GM21447 (cell line): ENCODE measurements around the gene PEX7.
"Not testable (repeated sequence)": the region's sequence is repeated elsewhere in the genome, so short reads cannot be mapped to it uniquely, and the experiment has no call there.

Experiments
- ATAC-seq: cut with Tn5 transposase; IDR thresholded peaks from one replicate; pipeline ENCODE4 v1.9.1; 2021; ENCODE audit not compliant: unreplicated experiment

Gene PEX7

DNA sequence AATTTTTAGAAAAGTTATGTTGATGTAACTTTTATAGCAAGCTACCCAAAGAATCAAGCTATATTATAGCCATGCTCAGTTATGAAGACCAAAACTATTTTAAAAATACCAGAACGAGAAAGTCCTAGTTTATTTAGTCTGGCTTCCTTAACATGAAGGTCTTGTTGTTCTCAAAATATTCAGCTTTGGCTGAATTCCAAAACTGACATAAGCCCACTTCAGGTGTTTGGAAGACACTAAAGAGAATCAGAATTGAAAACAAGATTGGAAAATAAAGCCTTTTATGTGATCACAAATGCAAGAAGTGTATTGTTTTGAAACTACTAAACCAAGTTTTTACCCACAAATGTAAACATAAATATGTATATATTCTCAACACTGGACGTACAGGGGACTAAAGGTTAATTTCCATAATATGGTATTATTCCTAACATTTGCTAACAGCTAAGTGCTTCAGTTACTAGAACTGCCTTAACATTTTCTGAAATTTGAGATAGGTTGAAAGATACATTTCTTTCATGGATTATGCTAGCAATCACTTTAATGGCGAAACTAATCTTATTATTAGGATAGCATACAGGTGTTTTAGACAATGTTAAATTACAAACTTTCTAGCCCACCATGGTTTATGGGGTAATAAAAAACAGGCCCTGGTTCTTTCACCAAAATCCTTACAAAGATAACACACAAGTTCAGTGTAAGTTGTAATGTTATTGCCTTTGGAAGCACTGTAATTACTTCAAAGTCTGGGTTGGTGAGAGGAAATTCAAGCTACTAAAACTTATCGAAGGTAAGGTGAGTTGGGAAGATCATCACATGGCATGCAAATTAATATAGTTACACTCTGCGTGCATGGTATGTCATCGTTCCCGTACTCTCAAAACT lies 31.7 kb upstream of the PEX7 start:
- no peak for ATAC-seq

DNA sequence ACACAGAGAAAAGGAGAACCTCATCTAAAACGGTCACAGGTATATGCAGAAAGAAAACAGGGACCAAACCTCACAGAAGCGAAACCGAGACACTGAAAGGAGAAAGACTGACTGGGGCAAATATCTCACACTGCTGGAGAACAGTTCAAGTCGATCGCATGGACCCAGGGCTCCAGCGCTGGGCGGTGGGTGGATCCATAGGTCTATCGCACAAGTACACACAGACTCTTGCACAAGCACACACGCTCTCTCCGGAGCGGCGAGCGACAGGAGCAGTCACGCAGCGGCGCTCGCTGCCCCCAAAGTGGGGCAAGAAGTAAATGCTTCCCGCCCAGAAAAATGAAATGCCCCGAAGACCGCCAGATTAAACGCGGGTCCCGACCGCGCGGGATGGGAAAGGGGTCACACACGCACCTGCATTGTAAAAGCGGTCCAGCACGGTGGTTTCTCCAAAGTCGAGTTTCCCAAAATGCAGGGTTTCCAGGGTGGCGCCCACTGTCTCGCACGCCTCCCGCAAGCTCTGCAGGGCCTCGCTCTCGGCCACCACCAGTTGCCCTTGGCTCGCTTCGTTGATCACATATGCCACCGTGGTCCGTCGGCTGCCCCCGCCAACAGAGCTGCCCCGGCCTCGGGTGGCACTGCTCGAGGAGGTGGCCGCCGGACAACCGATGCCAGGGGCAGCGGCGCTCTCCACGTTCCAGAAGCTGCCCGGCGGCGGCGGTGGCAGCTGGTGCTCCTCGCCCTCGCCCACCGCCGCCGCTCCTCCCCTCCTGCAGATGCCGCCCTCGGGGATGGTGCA lies 30.9 kb upstream of the PEX7 start:
- peak; percentile 43 for ATAC-seq

DNA sequence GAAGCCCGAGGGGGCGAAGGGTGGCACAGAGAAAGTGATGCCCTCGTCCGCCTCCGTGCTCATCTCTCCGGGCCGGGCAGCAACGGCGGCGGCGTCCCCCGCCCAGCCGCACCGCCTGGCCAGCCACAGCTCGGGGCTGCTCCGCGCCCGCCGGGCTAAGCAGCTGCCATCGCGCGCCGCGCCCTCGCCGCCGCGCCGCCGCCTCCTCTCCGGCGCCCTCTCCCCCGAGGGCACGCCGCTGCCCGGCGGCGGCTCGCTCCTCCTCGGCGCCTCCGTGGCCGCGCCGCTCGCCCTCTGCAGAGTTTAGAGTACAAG lies 30.3 kb upstream of the PEX7 start:
- ATAC-seq = no peak

DNA sequence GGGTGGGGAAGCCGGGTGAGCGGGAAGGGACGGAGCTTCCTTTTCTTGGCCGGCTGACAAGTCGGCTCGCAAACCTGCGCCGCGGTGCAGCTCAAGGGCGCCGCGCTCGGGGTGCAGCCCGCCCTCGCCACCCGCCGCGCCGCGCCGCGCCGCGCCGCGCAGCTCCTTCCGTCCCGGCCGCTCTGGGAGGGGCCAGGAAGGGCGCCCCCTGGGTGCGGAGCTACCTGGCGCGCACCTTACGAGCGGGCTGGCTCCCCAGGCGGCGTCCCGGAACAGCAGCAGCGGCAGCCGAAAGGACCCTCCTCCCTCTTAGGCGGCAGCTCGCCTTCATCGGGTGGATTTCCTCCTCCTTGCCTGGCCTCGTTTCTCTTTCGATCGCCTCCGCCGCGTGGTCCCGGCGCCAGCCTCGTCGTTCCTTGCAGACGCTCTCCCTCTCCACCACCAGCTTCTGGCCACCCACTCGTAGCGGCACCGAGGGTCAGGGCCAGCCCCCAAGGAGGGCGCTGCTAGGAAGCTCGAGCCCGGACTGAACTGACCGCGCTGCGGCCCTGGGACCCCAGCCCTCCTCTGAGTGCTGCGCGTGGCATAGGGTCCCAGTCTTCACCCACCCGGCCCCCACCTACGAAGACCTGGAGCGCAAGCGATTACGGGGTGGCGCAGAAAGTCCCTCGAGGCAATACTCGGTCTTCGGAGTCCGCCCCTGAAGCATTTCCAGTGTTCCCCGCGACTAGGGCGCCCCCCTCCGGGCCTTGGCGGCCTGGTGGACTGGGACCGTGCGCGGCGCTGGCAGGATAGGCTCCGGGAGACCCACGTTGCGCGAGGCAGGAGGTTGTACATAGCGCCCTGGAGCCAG lies 29.8 kb upstream of the PEX7 start, which contains the start of gene MAP3K5:
TSS of gene MAP3K5 (minus strand) at position 68 of the 853 bp plus-strand sequence. CDS start 320 bp downstream, outside the sequence.
- peak; percentile 54 for ATAC-seq

DNA sequence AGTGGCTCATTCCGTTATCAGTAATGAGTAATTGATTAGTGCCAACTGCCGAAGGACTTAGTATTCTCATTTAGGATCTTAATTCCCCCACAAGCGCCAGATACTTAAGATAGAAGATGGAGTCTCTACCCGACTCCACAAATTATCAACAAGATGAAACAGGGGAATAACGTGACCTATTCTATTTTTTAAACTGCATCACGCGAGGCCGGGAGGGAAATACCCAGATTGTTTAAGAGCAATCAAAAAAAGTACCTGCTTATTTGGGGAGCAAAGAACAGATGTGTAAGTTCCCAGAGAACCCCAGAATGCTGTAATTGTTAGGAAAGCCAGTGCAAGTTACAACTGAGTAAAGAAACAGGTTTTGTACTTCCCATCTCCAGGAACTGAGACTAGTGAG lies 29.0 kb upstream of the PEX7 start:
- ATAC-seq = no peak

DNA sequence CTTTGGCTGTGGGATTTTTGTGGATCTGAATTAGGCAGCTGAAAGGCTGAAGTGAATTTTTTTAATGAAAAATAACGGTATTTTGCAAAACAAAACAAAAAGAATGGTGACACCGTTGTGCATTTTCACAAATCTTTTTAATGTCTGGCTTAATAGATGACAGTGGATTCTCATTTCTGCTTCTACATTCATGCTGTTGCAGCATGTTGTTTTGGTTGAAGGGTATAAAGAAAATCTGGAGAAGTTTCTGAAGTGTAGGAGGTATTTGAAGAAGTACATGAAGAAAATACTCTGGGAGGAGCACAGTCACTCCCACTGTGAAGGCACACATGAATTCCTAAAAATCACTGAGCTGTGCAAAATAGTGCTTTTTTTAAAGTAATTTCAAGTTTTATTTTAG lies 27.0 kb upstream of the PEX7 start:
- no peak for ATAC-seq

DNA sequence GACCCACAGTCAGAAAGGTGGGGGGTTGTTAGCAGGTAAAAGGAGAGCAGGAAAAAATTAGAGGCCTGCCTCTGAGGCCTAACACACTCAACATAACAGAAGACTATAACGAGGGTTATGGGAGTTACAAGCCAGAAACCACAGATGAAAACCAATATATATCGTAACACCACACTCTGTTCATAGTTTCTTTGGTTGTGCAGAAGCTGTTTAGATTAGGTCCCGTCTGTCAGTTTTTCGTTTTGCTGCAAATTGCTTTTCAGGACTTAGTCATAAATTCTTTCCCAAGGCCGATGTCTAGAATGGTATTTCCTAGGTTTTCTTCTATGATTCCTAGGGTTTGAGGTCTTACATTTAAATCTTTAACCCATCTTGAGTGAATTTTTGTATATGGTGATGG lies 26.4 kb upstream of the PEX7 start:
- no peak for ATAC-seq

DNA sequence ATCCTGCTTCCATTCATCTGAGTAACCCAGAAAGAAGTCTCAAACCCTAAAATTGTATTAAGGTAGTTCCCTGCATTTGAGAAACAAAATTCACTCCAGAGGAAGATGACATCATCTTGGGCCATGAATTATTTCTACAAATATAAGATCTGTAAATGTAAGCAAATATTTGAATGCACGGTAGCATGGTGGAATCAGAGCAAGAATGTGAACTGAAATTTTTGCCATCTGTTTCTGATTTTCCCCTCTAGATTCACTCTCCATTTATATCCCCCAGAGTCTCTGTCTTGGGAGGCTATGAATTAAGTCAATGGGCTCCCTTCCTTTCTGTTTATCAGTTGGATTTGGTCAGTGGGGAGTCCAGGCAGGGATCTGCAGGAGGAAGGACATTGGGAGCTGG lies 24.3 kb upstream of the PEX7 start:
- ATAC-seq = no peak

DNA sequence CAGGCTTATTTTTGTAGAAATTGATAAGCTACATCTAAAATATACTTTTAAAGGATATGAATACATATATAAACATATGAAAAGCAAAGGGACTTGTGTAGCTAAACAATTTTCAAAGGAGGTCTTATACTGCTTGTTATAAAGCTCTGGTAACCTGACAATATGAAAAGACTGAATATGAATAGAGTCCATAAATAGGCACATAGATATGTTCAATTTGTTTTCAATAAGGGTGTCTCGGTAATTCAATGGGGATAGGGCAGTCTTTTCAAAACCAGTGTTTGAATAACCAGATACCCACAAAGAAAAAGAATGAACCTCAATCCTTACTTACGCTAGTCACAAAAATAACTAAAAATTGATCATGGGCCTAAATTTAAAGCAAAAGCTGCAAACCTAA lies 20.8 kb upstream of the PEX7 start:
- no peak for ATAC-seq

DNA sequence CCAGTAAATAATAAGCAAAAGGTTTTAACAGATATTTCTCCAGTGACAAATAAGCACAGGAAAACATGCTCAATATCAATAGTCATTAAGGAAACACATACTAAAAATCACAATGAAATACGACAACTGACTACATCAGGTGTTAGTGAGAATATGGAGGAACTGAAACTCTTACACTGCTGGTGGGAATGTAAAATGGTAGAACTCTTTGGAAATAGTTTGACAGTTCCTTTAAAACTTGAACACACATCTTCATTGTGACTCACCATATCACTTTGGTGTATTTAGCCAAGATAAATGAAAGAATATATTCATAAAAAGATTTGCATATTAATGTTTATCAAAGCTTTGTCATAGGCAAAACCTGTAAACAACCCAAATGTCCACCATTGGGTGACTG lies 18.8 kb upstream of the PEX7 start:
- ATAC-seq = no peak

DNA sequence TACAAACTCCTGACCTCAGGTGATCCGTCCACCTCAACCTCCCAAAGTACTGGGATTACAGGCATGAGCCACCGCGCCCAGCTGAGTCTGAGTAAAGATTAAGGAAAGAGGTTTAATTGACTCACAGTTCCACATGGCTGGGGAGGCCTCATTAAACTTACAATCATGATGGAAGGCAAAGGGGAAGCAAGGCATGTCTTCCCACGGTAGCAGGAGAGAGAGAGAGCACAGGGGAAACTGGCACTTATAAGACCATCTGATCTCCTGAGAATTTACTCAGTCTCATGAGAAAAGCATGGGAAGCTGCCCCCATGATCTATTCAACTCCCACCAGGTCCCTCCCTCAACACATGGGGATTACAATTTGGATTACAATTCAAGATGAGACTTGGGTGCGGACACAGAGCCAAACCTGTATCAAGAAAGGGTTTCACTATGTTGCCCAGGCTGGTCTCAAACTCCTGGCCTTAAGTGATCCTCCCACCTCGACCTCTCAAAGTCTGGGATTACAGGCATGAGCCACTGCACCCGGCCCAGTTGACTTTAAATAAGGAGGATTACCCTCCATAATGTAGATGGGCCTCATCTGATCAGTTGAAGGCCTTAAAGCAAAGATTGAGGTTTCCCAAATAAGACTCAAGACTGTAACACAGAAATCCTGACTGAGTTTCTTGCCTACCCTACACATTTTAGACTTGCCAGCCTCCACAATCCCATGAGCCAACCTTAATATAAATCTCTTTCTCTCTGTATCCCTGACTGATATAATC lies 13.1 kb upstream of the PEX7 start:
- ATAC-seq = no peak

DNA sequence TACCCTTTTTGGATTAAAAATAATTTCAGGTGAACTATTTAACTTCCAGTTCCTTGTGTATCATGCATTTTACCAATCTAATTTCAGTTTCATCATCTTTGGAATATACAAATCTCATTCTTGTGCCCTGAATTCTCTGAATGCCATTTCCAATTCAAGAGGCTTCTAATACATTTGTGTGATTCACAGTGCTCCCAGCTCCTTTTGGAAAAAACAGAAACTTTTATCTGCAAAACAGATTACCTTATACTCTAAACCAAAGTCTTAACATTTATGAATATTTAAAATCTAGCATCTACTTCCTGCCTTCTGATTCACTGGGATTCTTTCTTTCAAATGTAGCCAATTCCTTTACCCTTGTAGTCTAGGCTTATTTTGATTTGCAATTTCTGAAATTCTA lies 11.1 kb upstream of the PEX7 start:
- no peak for ATAC-seq

DNA sequence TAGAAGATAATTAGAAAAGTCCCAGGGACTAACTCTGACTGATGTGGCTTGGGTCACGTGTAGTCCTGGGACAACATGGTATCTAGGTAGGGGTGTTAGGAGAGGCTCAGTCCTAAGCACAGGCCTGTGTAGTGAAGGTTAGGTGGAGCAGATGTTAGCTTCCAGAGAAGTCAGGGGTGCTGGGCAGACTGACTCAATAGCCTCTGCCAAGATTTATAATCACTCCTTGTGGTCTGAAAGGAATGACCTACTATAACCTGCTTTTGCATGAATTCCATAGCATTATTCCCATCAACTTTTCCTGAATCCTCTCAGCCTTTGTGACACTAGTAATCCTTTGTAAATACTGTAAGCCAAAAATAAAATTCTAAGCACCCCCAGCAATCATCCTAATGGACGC lies 10.2 kb upstream of the PEX7 start:
- no peak for ATAC-seq

DNA sequence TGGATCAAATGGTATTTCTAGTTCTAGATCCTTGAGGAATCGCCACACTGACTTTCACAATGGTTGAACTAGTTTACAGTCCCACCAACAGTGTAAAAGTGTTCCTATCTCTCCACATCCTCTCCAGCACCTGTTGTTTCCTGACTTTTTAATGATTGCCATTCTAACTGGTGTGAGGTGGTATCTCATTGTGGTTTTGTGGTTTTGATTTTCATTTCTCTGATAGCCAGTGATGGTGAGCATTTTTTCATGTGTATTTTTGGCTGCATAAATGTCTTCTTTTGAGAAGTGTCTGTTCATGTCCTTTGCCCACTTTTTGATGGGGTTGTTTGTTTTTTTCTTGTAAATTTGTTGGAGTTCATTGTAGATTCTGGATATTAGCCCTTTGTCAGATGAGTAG lies 6.8 kb upstream of the PEX7 start:
- not testable (repeated sequence) for ATAC-seq

DNA sequence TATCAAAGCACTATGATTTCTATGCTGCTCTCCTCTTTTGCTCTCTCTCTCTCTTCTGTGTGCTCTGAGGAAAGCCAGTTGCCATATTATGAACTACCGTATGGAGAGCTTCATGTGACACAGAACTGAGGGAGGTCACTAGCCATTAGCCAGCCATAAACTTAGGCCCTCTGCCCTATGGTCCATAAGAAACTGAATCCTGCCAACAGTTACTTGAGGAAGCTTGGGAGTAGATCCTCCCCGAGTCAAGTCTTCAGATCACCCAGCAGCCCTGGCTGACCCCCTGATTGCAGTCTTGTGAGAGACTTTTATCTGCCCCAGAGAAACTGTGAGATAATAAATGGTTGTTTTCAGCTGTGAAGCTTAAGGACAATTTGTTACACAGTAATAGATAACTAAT lies 5.7 kb upstream of the PEX7 start:
- no peak for ATAC-seq

DNA sequence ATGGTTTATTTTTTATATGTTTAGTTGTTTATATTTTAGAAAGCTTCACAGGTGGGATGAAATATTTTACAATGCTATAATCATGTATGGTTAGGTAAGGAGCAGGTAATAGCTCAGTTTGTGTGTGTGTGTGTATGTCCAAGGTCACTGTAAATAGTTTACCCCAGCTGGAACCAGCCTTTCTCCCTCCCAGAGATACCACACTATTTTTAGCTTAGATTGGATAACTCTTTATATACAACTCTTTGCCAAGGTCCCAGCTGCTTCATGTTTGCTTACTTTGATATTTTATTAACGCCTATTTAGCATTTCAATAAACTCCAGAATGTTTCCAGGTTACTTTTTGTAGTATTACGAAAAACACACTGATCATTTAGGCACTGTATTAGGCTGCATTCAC lies 1.8 kb upstream of the PEX7 start:
- no peak for ATAC-seq

DNA sequence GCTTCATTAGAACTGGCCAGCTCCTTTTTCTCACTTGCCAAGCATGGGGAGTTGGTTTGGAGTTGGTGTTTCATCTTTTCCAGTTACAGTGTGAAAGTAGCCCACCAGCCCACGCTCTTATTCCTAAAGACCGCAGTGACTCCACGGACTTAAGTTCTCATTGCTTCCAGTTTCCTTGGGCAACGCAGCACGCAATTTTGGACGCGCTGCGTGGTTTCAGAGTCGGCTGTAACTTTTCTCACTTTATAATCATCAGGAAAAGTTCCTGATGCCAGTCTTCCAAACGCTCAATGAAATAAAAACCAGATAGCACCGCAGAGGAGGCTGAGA lies 381 bp upstream of the PEX7 start:
- peak; percentile 9 for ATAC-seq

DNA sequence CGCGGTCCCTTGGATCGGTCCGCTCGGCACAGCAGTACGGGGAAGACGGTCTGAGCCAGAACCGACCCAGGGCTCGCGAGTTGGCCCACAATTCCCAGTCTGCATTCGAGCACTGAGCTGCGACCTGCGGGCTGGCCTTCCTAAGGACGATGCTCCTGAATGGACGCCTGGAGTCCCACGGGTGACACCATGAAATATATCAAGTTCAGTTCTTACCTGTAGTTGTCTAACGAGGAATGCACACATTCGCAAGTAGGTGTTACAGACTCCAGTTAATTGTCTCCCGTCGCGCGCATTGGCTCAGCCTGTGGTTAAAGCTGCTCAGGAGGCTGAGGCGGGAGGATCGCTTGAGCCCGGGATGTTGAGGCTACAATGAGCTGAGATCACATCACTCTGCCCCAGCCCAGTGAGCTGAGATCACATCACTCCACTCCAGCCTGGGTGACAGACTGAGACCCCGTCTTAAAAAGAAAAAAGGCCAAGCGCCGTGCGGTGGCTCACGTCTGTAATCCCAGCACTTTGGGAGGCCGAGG lies 802 bp downstream of the PEX7 start:
- no peak for ATAC-seq

DNA sequence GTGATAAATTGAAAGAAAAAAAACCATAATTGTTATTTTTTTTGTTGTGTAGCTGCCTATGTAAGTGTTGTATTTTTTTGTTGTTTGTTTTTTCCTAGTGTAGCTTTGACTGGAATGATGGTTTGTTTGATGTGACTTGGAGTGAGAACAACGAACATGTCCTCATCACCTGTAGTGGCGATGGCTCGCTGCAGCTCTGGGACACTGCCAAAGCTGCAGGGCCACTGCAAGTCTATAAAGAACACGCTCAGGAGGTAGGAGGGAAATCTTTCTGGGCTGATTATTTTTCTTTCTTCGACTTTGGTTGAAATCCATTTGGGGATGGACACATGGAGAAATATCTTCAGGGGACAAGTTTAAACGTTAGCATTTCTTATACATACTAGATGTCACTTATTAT lies 3.8 kb downstream of the PEX7 start:
- no peak for ATAC-seq

DNA sequence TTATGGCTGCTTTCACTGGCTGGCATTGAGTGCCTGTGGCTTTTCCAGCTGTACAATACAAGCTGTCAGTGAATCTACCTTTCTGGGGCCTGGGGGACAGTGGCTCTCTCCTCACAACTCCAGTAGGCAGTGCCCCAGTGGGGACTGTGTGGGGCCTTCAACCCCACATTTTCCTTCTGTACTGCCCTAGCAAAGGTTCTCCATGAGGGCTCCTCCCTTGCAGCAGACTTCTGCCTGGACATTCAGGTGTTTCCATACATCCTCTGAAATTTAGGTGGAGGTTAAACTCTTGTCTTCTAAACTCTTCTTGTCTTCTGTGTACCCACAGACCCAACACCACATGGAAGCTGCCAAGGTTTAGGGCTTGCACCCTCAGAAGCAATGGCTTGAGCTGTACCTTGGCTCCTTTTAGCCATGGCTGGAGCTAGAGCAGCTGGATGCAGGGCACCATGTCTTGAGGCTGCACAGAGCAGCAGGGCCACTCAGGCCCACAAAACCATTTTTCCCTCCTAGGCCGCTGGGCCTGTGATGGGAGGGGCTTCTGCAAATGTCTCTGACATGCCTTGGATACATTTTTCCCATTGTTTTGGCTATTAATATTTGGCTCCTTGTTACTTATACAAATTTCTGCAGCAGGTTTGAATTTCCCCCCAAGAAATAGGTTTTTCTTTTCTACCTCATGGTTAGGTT lies 9.6 kb downstream of the PEX7 start:
- ATAC-seq = no peak
